ENCODE results near the gene DUSP9. TPM values are rescaled to one million over a fixed set of nuclear protein-coding genes. Genes with fewer than 3 reads are reported as not detected.
"Not testable (repeated sequence)": the region's sequence is repeated elsewhere in the genome, so short reads cannot be mapped to it uniquely, and the experiment has no call there.

DUSP9 gene
- total RNA-seq, 1 donor from 2014 or later, result 1.3 TPM

- no peak for FAIRE-seq
- Histone ChIP-seq H3K36me3 (ENCODE audit: control insufficient read depth, insufficient read depth, low read length) (peaks cover 7% of the 10 kb centered on the region), H3K4me3 (ENCODE audit: low read depth, low read length) (peak overlapping the region; percentile 50), H3K27me3 (ENCODE audit: control insufficient read depth, insufficient read depth, low read length) (no peaks in the 10 kb centered on the region)
- TF ChIP-seq, protein P1, sequence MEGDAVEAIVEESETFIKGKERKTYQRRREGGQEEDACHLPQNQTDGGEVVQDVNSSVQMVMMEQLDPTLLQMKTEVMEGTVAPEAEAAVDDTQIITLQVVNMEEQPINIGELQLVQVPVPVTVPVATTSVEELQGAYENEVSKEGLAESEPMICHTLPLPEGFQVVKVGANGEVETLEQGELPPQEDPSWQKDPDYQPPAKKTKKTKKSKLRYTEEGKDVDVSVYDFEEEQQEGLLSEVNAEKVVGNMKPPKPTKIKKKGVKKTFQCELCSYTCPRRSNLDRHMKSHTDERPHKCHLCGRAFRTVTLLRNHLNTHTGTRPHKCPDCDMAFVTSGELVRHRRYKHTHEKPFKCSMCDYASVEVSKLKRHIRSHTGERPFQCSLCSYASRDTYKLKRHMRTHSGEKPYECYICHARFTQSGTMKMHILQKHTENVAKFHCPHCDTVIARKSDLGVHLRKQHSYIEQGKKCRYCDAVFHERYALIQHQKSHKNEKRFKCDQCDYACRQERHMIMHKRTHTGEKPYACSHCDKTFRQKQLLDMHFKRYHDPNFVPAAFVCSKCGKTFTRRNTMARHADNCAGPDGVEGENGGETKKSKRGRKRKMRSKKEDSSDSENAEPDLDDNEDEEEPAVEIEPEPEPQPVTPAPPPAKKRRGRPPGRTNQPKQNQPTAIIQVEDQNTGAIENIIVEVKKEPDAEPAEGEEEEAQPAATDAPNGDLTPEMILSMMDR (IDR thresholded peaks at IDR 0.05; ENCODE audit: insufficient read depth, low read length, severe bottlenecking), result peak; percentile 26
- DNase-seq (ENCODE audit: low read depth), result peak; percentile 46
Measured at GRCh38 chrX:153689654-153690465, 42.9 kb downstream of the DUSP9 start.

GRCh38 chrX:153690466-153690865, 43.5 kb downstream of the DUSP9 start:
- peaks cover 7% of the 10 kb centered on the region for H3K36me3 ChIP-seq (ENCODE audit: control insufficient read depth, insufficient read depth, low read length)
- H3K27me3 ChIP-seq (ENCODE audit: control insufficient read depth, insufficient read depth, low read length), result no peaks in the 10 kb centered on the region
- H3K4me3 ChIP-seq (ENCODE audit: low read depth, low read length), result no peak overlapping the region
- TF ChIP-seq, protein P1 (IDR thresholded peaks at IDR 0.05; ENCODE audit: insufficient read depth, low read length, severe bottlenecking), result no peak
- DNase-seq (ENCODE audit: low read depth), result no peak
- no peak for FAIRE-seq

DNA sequence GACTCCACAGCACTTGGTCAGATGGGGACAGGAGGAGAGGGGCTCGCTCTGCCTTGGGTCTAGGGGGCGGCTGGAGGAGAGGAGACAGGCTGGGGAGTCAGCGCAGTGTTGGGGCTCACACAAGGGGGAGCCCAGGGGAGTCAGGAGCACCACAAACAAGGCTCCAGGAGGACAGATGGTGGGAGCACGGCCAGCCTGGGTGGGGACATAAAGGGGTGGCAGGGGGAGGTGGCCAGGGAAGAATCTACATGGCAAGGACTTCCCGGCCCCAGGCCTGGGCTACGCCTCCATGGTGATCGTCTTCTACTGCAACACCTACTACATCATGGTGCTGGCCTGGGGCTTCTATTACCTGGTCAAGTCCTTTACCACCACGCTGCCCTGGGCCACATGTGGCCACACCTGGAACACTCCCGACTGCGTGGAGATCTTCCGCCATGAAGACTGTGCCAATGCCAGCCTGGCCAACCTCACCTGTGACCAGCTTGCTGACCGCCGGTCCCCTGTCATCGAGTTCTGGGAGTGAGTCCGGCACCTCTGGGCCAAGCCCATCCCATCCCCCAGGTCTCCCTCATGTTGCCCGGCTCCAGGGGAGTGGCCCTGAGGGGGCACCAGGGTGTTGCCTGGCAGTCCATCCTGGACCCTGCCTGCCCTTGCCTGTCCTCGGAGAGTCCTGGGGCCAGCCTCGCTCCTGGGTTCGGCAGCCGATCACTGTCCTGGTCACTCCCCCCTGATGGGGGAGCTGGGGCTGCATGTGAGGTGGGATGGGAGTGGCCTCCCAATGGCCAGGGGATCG, 44.2 kb downstream of the DUSP9 start:
- H3K27me3 ChIP-seq (ENCODE audit: control insufficient read depth, insufficient read depth, low read length); DNase-seq (ENCODE audit: low read depth); H3K4me3 ChIP-seq (ENCODE audit: low read depth, low read length); H3K36me3 ChIP-seq (ENCODE audit: control insufficient read depth, insufficient read depth, low read length); FAIRE-seq: not testable (repeated sequence)

GRCh38 chrX:153692003-153692402, 45.0 kb downstream of the DUSP9 start:
- DNase-seq (ENCODE audit: low read depth) (no peak), FAIRE-seq (no peak)
- no peaks in the 10 kb centered on the region for H3K27me3 ChIP-seq (ENCODE audit: control insufficient read depth, insufficient read depth, low read length)
- peaks cover 7% of the 10 kb centered on the region for H3K36me3 ChIP-seq (ENCODE audit: control insufficient read depth, insufficient read depth, low read length)
- H3K4me3 ChIP-seq (ENCODE audit: low read depth, low read length), result no peak overlapping the region
- TF ChIP-seq, protein P1 (IDR thresholded peaks at IDR 0.05; ENCODE audit: insufficient read depth, low read length, severe bottlenecking), result no peak

- Histone ChIP-seq H3K36me3 (ENCODE audit: control insufficient read depth, insufficient read depth, low read length) (peaks cover 7% of the 10 kb centered on the region), H3K27me3 (ENCODE audit: control insufficient read depth, insufficient read depth, low read length) (no peaks in the 10 kb centered on the region), H3K4me3 (ENCODE audit: low read depth, low read length) (no peak overlapping the region)
- TF ChIP-seq, protein P1 (IDR thresholded peaks at IDR 0.05; ENCODE audit: insufficient read depth, low read length, severe bottlenecking), result no peak
- FAIRE-seq (no peak), DNase-seq (ENCODE audit: low read depth) (no peak)
Measured at GRCh38 chrX:153692611-153693156, 45.7 kb downstream of the DUSP9 start.
